NT2/D1 (cell line): ENCODE results near the gene ZMAT5.

Experiments
- SUZ12 ChIP-seq: IDR thresholded peaks from 2 replicates; pipeline ENCODE4 v1.6.1; 2011; ENCODE audit not compliant: insufficient read length, insufficient read depth; ENCODE audit errors: extremely low read depth
- YY1 ChIP-seq: IDR thresholded peaks from 2 replicates; pipeline ENCODE4 v1.6.1; 2011; ENCODE audit not compliant: insufficient read length, insufficient read depth
- ZNF274 ChIP-seq: IDR thresholded peaks from 2 replicates; pipeline ENCODE4 v1.6.1; 2011; ENCODE audit warnings: mild to moderate bottlenecking, low read depth, low read length

- no peak for TF ChIP-seq ZNF274
- no peak for TF ChIP-seq YY1
- TF ChIP-seq SUZ12: no peak
These were observed 76.3 kb downstream of the ZMAT5 start for GRCh38 chr22:29690476-29690875.
